ENCODE data around the gene ROCK2.

GRCh38 chr2:11326677-11327211, 17.7 kb downstream of the ROCK2 start:
- TF ChIP-seq EZH2phosphoT487 (IDR thresholded peaks at IDR 0.05), result no peak
- TF ChIP-seq, protein P1, sequence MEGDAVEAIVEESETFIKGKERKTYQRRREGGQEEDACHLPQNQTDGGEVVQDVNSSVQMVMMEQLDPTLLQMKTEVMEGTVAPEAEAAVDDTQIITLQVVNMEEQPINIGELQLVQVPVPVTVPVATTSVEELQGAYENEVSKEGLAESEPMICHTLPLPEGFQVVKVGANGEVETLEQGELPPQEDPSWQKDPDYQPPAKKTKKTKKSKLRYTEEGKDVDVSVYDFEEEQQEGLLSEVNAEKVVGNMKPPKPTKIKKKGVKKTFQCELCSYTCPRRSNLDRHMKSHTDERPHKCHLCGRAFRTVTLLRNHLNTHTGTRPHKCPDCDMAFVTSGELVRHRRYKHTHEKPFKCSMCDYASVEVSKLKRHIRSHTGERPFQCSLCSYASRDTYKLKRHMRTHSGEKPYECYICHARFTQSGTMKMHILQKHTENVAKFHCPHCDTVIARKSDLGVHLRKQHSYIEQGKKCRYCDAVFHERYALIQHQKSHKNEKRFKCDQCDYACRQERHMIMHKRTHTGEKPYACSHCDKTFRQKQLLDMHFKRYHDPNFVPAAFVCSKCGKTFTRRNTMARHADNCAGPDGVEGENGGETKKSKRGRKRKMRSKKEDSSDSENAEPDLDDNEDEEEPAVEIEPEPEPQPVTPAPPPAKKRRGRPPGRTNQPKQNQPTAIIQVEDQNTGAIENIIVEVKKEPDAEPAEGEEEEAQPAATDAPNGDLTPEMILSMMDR (IDR thresholded peaks at IDR 0.05), result no peak
- no peak for TF ChIP-seq EZH2 (IDR thresholded peaks at IDR 0.05)

All from neural progenitor cell (in vitro differentiated cells).